Ovary (tissue), 9 donors: ENCODE data around the gene GRK7. TPM values are rescaled to one million over a fixed set of nuclear protein-coding genes. Genes with fewer than 3 reads are reported as not detected.

Experiments used
- DNase-seq, 5 donors: peaks; one replicate each; pipeline ENCODE4 v3.0.0-alpha.2; 2019 to 2020
- H3K27ac ChIP-seq, 2 donors: fragments of 200-600 bp; one replicate each; pipeline versions ENCODE4 v1.5.1 to v1.8.0; 2019 to 2022
- H3K27me3 ChIP-seq: fragments of 200-600 bp; one replicate; pipeline ENCODE4 v1.8.0; 2022
- H3K36me3 ChIP-seq: fragments of 200-600 bp; sonication (generic); one replicate; pipeline ENCODE4 v1.5.1; 2019
- H3K4me1 ChIP-seq: one replicate; pipeline ENCODE4 v1.8.1; 2013; ENCODE audit warnings: mild to moderate bottlenecking, moderate library complexity; ENCODE audit not compliant: insufficient read depth
- H3K4me3 ChIP-seq: fragments of 200-600 bp; sonication (generic); one replicate; pipeline ENCODE4 v1.5.1; 2017
- H3K9me3 ChIP-seq, 2 donors: fragments of 200-600 bp in 1 of 2; sonication (generic) in 1 of 2; one replicate each; pipeline versions ENCODE4 v1.5.1 to v1.8.1; 2013 to 2019; ENCODE audit warnings: mild to moderate bottlenecking in 1 of 2, moderate library complexity in 1 of 2
- CTCF ChIP-seq, 3 donors: fragments of 450-650 bp in 2 of 3; fragments of 200-600 bp in 1 of 3; IDR thresholded peaks; one replicate each; pipeline versions ENCODE4 v1.5.1 to v1.8.0; 2016 to 2022; ENCODE audit warnings: antibody characterized with exemption in 3 of 3, mild to moderate bottlenecking in 1 of 3
- EP300 ChIP-seq: sonication (generic); formaldehyde crosslinking; IDR thresholded peaks from one replicate; pipeline ENCODE4 v1.6.1; 2017; ENCODE audit warnings: antibody characterized with exemption
- POLR2A ChIP-seq: fragments of 450-650 bp; IDR thresholded peaks from one replicate; pipeline ENCODE4 v1.6.1; 2017; ENCODE audit warnings: antibody characterized with exemption, mild to moderate bottlenecking, moderate library complexity
- WGBS, 3 donors: extraction: QIAGEN DNeasy Blood & Tissue Kit in 1 of 3; methylation state at CpG; one replicate each; pipeline versions ENCODE4 v1.1.5 to v1.1.7; 2013 to 2017; 5-methylcytosine and 5-hydroxymethylcytosine counted together
- intact Hi-C, 4 donors: fragments of 100-400 bp; cut with DNase I; formaldehyde crosslinking; loops; one replicate each; pipeline versions ENCODE4 v1.11.0 to v1.15.1; 2022 to 2023
- polyA plus RNA-seq, 2 donors: library from polyadenylated mRNA; stranded (reverse); fragments of 200-250 nt in 1 of 2; fragments of 350-450 nt in 1 of 2; fragmentation: Illumina TruSeq in 1 of 2; extraction: RNeasy Lipid Tissue Mini Kit (QIAGEN cat#74804) in 1 of 2; gene quantifications; one replicate each; pipeline ENCODE4 v1.2.3, GENCODE V29; 2013 to 2014
- total RNA-seq, 7 donors: library from RNA; depleted of rRNA in 2 of 7; stranded (reverse); fragments of >200 nt in 2 of 7; fragmentation: NEBNext Ultra II Directional in 3 of 7; extraction: Animal tissue kit (Norgen Biotek cat#: 25700) in 3 of 7; gene quantifications; one replicate each; pipeline versions ENCODE4 v1.1.0 to v1.2.4, GENCODE V29; 2016 to 2023
- donor health status: DM: no; HTN: no; CAD: no; lungs with moderate emphysema.
- donor health status: DM: no; HTN: no; CAD: no.
- donor health status: Bipolar disorder and iron deficiency.
- donor health status: DM: yes; HTN: yes; CAD: no.
- donor health status: DM: no; HTN: no; CAD: no.
- donor health status: DM: yes; HTN: yes; CAD: no.

GRK7 gene
- total and polyA plus RNA-seq, 9 donors: 0.02 to 0.13 (median 0.10) TPM; not detected in 5

GRCh38 chr3:141804778-141805639 is 41.8 kb downstream of the GRK7 start:
- H3K4me3 ChIP-seq: no peak overlapping the region
- TF ChIP-seq CTCF (IDR thresholded peaks at IDR 0.05) (no peak), EP300 (no peak), POLR2A (no peak)
- intact Hi-C loops: no loop called here
- no peaks in the 10 kb centered on the region for H3K9me3 ChIP-seq
- 87 to 88% (median 88%) methylated on average over 18 of the region's 18 CpGs for WGBS, 3 donors
- no peak for DNase-seq
- no peaks in the 10 kb centered on the region for H3K27me3 ChIP-seq
- no peaks in the 10 kb centered on the region for H3K4me1 ChIP-seq
- no peak overlapping the region for H3K27ac ChIP-seq
- no peaks in the 10 kb centered on the region for H3K36me3 ChIP-seq

- Histone ChIP-seq H3K4me1 (no peaks in the 10 kb centered on the region), H3K4me3 (no peak overlapping the region), H3K9me3 (no peaks in the 10 kb centered on the region), H3K36me3 (no peaks in the 10 kb centered on the region), H3K27ac (no peak overlapping the region), H3K27me3 (no peaks in the 10 kb centered on the region)
- no peak for DNase-seq
- 65 to 67% (median 66%) methylated on average over 7 of the region's 7 CpGs for WGBS, 3 donors
- no peak for TF ChIP-seq POLR2A
- TF ChIP-seq EP300: no peak
- no peak for TF ChIP-seq CTCF (IDR thresholded peaks at IDR 0.05)
- intact Hi-C loops: no loop called here
These were observed 44.2 kb downstream of the GRK7 start for GRCh38 chr3:141807277-141808033.

- Histone ChIP-seq H3K36me3 (no peaks in the 10 kb centered on the region), H3K27me3 (no peaks in the 10 kb centered on the region), H3K9me3 (no peaks in the 10 kb centered on the region), H3K4me1 (no peaks in the 10 kb centered on the region), H3K4me3 (no peak overlapping the region), H3K27ac (no peak overlapping the region)
- intact Hi-C loops: no loop called here
- TF ChIP-seq EP300 (no peak), CTCF (IDR thresholded peaks at IDR 0.05) (no peak), POLR2A (no peak)
- DNase-seq: no peak
- WGBS, 3 donors: 65 to 78% (median 71%) methylated on average over 5 of the region's 5 CpGs
These were observed 45.4 kb downstream of the GRK7 start for GRCh38 chr3:141808586-141808985.

- H3K4me3 ChIP-seq: no peak overlapping the region
- intact Hi-C loops: no loop called here
- H3K4me1 ChIP-seq: no peaks in the 10 kb centered on the region
- TF ChIP-seq EP300 (no peak), POLR2A (no peak), CTCF (IDR thresholded peaks at IDR 0.05) (no peak)
- no peak overlapping the region for H3K27ac ChIP-seq
- 89 to 92% (median 91%) methylated on average over 2 of the region's 2 CpGs for WGBS, 3 donors
- no peak for DNase-seq
- no peaks in the 10 kb centered on the region for H3K27me3 ChIP-seq
- H3K9me3 ChIP-seq: no peaks in the 10 kb centered on the region
- H3K36me3 ChIP-seq: no peaks in the 10 kb centered on the region
These were observed 47.0 kb downstream of the GRK7 start for GRCh38 chr3:141810161-141810560.
